HG03432 (cell line): ENCODE results near the gene ARID5B.
A peak's percentile ranks its signal among the peaks of the same experiment; 100 is the strongest.

ENCODE experiments used
- ATAC-seq: cut with Tn5 transposase; IDR thresholded peaks from one replicate; pipeline ENCODE4 v1.9.1; 2021; ENCODE audit warnings: mild to moderate bottlenecking, moderate library complexity; ENCODE audit not compliant: unreplicated experiment

Gene ARID5B

GRCh38 chr10:62008946-62009345 lies 107.4 kb downstream of the ARID5B start:
- ATAC-seq, result no peak

GRCh38 chr10:62010366-62010765 lies 108.9 kb downstream of the ARID5B start:
- no peak for ATAC-seq

GRCh38 chr10:62011558-62011957 lies 110.1 kb downstream of the ARID5B start:
- ATAC-seq, result no peak

- no peak for ATAC-seq
Measured at GRCh38 chr10:62012318-62012717, 110.8 kb downstream of the ARID5B start.

DNA sequence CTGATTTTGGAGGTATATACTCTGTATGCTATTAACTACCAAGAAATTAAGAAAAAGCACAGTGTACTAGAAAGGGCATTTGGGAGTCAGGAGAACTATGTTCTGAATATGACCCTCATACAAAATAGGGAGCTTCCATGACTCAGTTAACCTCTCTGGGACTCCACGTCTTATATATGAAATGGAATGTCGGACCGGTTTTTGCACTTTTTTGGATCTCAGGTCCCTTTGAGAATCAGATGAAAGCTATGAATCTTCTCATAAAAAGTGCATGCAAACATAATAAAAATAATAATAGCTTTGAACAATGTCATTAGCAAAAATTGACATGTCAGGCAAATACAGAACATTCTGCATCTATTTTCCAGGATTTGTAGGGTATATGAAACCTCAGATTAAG lies 113.0 kb downstream of the ARID5B start:
- no peak for ATAC-seq

DNA sequence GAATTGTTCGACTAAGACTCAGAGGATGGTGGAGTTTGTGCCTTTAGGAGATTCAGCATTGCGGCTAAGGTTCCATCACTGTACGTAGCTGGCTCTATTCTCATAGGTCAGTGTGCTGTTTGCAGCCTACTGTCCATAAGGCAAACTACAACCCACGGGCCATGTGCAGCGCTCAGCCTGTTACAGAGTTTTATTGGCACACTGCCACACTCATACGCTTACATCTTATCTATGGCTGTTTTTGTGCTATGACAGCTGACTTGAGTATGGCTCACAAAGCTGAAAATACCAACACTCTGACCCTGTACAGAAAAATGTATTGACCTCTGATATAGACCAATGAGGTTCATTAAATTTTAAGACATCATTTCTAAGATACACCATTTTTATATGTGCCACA lies 114.5 kb downstream of the ARID5B start:
- no peak for ATAC-seq

DNA sequence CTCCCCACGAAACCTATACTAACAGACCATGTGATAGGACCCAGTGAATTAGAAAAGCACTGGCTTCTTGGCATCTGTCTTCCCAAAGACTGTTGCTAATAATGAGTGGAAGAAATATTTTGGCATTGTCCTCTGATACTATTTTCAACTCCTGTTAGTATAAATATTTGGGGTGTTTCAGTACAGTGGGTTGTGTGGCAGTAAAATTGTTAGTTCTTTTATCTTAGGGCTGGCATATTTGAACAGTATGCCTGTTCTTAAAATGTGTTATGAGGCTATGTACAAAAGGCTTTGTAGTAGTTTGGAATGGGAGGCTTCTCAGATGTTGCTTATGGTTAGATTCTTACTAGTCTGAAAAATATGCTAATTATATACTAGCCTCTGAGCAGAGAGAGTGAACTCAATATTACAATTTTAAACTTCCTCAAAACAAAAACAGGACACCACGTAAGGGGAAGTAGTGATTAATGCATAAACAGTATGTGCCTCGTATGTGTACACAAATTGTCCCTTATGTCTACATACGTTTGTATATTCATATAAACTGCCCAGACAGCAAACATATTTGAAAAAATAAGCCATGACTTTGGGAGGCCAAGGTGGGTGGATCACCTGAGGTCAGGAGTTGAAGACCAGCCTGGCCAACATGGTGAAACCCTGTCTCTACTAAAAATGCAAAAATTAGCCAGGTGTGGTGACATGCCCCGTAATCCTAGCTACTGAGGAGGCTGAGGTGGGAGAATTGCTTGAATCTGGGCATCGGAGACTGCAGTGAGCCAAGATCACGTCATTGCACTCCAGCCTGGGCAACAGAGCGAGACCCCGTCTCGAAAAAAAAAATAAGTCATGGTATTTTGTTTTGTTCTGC lies 115.4 kb downstream of the ARID5B start:
- peak; percentile 69 for ATAC-seq

DNA sequence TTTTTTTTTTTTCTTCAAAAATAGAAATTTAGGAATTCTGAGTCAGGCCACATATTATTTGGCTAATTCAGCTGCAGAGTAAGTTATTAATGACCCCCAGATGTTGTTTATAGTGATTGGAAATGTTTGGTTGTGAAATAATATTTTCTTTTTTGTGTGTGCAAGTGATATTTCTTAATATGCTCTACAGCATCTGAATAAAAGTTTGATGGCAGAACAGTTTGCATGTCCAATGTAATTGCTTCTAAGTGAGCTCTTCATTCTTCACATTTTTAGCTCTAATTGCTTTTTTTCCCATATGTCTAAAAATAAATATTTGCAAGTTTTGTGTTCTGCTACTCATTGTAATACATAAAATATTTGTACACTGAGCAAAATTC lies 116.0 kb downstream of the ARID5B start:
- no peak for ATAC-seq

DNA sequence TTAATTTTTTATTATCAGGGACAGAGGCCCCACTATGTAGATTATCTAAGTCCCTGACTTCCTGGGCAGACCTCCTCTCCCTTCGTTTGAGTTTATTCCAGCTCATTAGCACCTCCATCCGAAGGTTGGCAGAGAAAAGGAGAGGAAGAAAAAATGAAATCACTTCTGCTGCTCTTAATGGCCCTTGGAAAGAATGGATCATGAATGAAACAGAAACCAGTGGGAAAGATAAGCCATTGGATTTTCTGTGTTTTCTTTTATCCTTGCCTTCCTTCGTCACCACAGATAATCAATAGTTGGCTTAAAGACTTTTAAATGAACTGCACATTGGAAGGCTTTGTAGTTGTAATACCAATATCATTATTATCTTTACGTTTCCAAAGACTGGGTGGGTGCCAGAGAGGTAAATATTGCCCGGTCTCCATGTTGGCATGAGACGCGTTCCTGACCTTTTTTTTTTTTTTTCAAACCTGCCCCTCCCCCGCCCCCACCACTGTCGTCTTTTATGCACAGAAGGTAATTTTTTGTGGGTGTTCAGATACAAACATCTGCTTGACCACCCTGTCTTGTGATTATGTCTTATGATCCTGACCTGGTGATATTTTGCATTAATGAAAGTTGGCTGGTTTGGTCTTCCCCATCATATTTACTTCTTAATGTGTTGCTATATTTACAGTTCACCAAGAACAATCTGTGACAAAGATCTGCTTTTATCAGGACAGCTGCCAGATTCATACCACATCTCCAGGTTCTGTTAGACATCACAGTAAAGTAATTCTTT lies 116.8 kb downstream of the ARID5B start:
- ATAC-seq, result no peak

- no peak for ATAC-seq
Measured at GRCh38 chr10:62019013-62019684, 117.7 kb downstream of the ARID5B start.

- ATAC-seq, result no peak
Measured at GRCh38 chr10:62019685-62020359, 118.3 kb downstream of the ARID5B start.

- ATAC-seq, result no peak
Measured at GRCh38 chr10:62021128-62021665, 119.7 kb downstream of the ARID5B start.

DNA sequence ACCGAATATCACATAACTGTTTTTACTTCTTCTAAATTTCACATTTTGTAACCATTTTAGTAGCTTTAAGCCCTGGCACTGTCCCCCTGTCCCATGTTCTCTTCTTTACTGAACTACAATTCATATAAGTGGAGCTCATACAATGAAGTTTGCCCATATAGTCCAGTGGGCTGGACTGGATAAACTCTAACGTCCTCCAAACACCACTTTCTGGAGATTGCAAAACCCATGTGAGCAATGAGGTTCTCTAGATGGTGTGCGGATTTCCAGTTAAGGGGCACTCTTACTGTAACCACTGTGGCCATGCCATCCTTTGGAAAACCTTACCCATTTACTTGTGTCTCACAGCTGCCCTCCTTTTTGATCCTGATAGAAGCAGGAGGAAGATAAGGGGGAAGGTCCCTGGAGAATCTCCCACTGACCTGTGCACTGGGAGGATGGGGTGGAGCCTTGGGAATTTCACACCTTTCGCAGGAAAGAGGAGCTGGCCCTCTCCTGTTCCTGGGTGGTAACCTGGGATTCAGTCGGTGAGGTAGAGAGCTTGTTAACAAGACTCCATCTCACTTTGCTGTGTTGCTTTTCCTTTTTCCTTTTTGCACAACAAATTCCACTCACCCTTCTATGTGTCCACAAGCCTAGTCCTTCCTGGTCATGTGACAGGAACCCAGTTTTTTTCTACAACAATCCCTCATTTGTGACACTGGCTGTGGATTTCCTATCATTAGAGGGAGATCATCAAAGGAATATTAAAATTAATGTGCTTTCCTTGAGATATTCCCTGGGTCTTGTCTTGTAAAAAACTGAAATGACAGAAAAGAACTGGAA lies 120.7 kb downstream of the ARID5B start:
- ATAC-seq, result no peak

DNA sequence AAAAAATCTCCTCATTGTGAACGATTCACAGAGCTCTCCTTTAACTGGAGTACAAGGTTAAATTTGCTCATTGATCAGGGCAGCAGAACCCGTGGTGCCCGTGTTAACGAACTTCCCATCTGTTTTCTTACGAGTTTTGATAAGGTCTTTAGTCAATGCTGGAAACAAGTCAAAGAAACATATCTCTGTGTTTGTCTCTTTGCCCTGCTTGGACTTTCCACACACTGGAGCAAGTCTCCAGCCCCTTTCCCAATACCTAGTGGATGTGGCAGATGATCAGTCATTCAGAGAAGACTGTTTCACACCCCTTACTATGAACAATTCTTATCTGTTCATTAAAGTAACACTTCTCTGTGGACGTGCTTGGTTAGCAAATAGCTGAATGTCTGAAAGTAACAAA lies 121.3 kb downstream of the ARID5B start:
- ATAC-seq, result no peak

DNA sequence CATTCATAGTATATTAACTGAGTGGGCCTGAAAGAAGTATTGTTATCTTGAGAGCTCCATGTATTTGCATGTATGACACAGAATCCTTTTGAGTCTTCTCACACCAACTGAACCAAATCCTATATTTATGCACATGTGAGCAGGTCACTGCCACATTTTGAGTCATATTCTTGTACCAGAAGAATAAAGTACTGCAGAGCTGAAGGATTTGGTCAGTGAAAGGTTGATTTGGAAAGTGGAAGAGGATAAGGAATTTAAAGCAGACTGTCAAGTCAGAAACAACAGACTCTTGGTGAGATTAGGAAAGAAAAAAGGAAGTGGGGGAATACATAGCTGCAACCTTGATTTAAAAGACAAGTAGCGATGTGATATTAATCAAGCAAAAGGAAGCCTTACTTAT lies 121.8 kb downstream of the ARID5B start:
- ATAC-seq, result no peak

DNA sequence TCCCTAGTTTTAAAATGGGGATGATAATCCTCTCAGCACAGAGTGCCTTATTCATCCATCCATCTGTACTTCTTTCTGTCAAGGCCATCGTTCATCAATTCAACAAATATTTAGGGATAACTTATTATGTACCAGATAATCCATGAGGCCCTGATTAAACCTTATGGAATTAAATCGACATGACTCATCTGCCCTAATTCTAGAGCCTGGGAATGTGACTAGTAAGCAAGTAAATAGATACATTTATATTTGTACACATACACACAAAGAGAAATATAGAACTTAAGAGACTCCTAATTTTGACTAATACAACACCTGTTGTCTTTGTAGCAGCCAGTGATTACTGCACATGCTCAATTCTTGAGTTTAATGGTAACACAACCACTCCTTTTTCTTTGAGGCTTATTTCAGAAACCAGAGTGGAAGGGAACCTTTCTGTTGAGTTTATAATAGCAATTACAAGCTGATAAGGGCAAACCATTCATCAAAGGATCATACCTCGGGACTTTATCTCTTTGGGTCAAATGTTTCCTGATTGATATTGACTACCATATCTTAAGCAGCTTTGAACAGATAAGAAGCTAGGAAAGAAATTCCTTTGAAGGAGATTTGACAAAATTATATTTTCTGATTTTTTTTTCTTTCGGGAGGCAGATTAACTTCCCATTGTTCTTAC lies 122.7 kb downstream of the ARID5B start:
- no peak for ATAC-seq

DNA sequence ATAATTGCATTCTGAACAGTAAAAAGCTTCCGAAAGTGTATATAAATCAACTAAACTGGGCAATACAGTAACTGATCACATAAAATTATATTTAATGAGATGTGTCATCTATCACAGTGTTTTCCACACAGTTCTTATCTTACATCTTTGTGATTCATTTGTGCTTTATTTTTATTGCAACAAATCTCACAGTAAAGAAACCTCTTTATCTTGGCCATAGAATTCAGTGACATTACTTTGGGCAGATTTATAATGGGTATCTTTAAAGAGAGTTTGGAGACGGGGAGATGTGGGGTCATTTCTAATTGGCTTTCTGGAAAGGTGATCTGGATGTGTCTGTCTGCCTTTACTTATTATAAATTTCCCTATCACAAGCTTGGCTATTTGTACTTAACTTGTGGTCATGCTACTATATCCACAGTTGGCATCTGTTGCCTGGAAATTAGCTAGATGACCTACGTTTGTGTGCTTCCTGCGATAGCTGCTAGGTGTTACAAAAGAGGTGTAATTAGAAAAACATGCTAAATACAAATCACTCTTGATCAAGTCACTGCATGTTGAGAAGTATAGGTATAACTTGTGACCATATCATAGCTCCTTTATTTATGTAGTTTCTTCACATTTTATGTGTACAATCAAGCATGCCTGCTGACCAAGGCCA lies 123.8 kb downstream of the ARID5B start:
- ATAC-seq, result no peak

DNA sequence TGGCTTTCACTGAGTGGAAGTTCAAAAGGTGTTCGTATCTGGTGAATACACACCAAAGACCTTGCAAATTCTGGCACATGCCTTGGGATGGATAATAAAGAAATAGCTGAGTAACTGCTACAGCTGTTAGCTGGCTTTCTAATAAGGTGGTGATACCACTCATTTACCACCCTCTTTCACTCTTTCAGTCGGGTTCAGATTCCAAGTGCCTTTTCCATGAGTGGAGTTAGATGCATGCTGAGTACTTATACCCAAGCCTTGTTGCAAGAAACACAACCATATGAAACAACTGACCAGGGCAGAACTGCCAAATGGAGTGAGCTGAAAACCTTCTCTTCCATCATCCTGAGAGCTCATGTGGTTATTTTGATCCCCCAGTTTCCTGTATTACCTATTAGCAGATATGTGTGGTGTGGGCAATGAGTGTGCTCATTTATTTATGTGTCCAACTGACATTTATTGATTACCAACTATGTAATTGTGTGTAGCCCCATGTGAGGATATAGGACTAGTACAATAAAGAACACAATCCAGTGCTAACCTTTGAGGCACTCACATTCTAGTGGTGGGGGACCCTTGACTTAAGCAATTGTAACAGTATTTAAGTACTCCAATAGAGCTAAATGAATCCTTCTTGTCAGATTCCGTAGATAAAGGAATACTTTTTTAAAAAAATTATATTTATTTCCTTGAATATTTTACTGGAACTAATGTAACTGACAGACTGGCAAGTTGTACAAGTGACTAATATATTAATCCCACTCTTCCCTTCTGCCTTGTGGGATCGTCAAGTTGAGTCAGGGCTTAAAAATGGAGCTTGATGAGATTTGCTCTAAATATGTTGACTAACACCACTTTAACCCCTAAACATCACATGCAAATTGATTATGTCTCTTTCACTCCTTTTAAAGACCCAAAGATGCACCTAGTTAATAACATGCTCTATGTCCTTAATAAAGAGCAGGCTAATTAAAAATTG lies 124.7 kb downstream of the ARID5B start:
- no peak for ATAC-seq
